ENCODE data around the gene GPR162. TPM values are rescaled to one million over a fixed set of nuclear protein-coding genes. Genes with fewer than 3 reads are reported as not detected.

The GPR162 gene
- polyA plus RNA-seq, 1 donor from 2014 or later = 82.8 TPM

DNA sequence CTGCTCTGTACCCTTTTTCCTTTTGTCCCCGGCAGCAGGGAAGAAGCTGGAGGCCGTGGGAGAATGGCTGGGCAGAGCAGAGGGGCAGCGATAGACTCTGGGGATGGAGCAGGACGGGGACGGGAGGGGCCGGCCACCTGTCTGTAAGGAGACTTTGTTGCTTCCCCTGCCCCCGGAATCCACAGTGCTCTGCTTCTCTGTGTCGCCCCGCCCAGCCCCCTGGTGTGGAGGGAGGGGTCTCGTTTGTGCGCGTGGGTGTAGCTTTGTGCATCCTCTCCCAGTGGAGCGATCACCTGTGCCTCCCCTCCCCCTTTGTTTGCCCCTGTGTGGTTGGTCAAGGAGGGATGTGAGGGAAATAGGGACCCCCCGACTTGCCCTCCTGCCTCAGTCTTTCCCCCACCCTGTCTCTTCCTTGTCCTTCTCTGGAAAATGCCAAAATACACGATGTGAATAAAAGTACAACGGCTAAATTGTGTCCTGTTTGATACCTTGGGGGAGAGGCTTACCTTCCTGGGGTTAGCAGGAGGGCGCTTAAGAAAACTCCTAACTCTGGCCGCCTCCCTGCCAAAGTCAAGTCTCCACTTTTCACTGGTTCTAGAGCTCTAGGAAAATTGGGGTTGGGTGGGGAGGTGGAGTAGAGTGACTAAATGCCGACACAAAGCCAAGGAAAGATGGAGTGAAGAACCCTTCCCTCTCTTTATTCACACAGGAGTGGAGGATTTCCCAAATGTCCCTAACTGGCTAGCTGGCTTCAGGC, 44.7 kb downstream of the GPR162 start:
- H3K36me3 ChIP-seq (ENCODE audit: insufficient read depth, low read length) = no peaks in the 10 kb centered on the region
- H3K79me2 ChIP-seq (replicated peaks; ENCODE audit: insufficient read depth, low read length) = no peaks in the 10 kb centered on the region
- TF ChIP-seq RAD21 (conservative IDR thresholded peaks at IDR 0.05) = no peak
- TF ChIP-seq SMC3 (conservative IDR thresholded peaks at IDR 0.05; ENCODE audit: poor library complexity) = no peak
- TF ChIP-seq, protein P1, sequence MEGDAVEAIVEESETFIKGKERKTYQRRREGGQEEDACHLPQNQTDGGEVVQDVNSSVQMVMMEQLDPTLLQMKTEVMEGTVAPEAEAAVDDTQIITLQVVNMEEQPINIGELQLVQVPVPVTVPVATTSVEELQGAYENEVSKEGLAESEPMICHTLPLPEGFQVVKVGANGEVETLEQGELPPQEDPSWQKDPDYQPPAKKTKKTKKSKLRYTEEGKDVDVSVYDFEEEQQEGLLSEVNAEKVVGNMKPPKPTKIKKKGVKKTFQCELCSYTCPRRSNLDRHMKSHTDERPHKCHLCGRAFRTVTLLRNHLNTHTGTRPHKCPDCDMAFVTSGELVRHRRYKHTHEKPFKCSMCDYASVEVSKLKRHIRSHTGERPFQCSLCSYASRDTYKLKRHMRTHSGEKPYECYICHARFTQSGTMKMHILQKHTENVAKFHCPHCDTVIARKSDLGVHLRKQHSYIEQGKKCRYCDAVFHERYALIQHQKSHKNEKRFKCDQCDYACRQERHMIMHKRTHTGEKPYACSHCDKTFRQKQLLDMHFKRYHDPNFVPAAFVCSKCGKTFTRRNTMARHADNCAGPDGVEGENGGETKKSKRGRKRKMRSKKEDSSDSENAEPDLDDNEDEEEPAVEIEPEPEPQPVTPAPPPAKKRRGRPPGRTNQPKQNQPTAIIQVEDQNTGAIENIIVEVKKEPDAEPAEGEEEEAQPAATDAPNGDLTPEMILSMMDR (IDR thresholded peaks at IDR 0.05; ENCODE audit: poor library complexity, severe bottlenecking) = no peak
- no peak for TF ChIP-seq TAF1 (IDR thresholded peaks at IDR 0.05; ENCODE audit: low read depth)
- no peak for TF ChIP-seq EZH2 (IDR thresholded peaks at IDR 0.05; ENCODE audit: borderline replicate concordance, insufficient read depth, low read length, poor library complexity, severe bottlenecking)
- no peak for TF ChIP-seq EP300 (conservative IDR thresholded peaks at IDR 0.05; ENCODE audit: poor library complexity, severe bottlenecking)
- no peak for TF ChIP-seq MXI1 (conservative IDR thresholded peaks at IDR 0.05; ENCODE audit: poor library complexity, severe bottlenecking)
- TF ChIP-seq REST (IDR thresholded peaks at IDR 0.05; ENCODE audit: borderline replicate concordance) = no peak
- TF ChIP-seq POLR2AphosphoS5 (IDR thresholded peaks at IDR 0.05) = no peak
- no peak overlapping the region for H3K27ac ChIP-seq (ENCODE audit: low read length)
- H3K9ac ChIP-seq (ENCODE audit: low read length) = no peak overlapping the region
- no peaks in the 10 kb centered on the region for H4K20me1 ChIP-seq (ENCODE audit: insufficient read depth)
- no peaks in the 10 kb centered on the region for H3K9me3 ChIP-seq (ENCODE audit: low read length)
- no peak overlapping the region for H2AFZ ChIP-seq (ENCODE audit: low read depth, low read length)
- H3K4me2 ChIP-seq (ENCODE audit: low read length) = no peak overlapping the region
- H3F3A ChIP-seq (ENCODE audit: insufficient read depth, low read length, poor library complexity, severe bottlenecking) = peaks cover 3% of the 10 kb centered on the region
- no peaks in the 10 kb centered on the region for H3K27me3 ChIP-seq (ENCODE audit: insufficient read depth, low read depth, low read length)
- peak overlapping the region; percentile 83 for H3K4me3 ChIP-seq (ENCODE audit: low read length)
- H3K9me2 ChIP-seq (ENCODE audit: insufficient read depth, low read length) = no peaks in the 10 kb centered on the region

DNA sequence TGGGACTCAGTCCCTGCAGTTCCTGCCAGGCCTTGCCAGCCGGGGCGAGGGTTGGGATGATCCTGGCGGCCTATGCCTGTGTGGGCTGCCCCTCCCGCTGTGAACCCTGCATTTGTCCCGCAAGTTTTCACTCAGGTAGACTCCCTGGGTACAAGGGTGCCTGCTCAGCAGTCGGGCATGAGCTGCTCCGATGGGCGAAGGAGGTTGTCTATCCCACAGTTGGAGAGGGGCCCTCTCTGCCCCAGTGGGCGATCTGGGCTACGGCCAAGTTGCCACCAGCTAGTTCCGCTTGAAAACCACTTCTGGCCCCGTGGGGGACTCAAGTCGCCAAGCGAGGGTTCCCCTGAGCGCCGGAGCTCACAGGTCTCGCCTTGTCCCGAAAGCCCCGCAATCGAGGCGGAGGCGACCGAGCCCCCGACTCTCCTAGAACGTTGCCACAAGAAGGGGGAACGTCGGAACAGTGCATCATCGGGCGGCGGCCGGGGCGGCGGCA, 45.3 kb downstream of the GPR162 start:
- H3K9me2 ChIP-seq (ENCODE audit: insufficient read depth, low read length) = no peaks in the 10 kb centered on the region
- TF ChIP-seq POLR2AphosphoS5 (IDR thresholded peaks at IDR 0.05) (no peak), TAF1 (IDR thresholded peaks at IDR 0.05; ENCODE audit: low read depth) (no peak), REST (IDR thresholded peaks at IDR 0.05; ENCODE audit: borderline replicate concordance) (no peak), MXI1 (conservative IDR thresholded peaks at IDR 0.05; ENCODE audit: poor library complexity, severe bottlenecking) (no peak), SMC3 (conservative IDR thresholded peaks at IDR 0.05; ENCODE audit: poor library complexity) (no peak), RAD21 (conservative IDR thresholded peaks at IDR 0.05) (no peak), EP300 (conservative IDR thresholded peaks at IDR 0.05; ENCODE audit: poor library complexity, severe bottlenecking) (no peak), EZH2 (IDR thresholded peaks at IDR 0.05; ENCODE audit: borderline replicate concordance, insufficient read depth, low read length, poor library complexity, severe bottlenecking) (no peak)
- TF ChIP-seq, protein P1 (IDR thresholded peaks at IDR 0.05; ENCODE audit: poor library complexity, severe bottlenecking) = no peak
- no peaks in the 10 kb centered on the region for H3K79me2 ChIP-seq (replicated peaks; ENCODE audit: insufficient read depth, low read length)
- H4K20me1 ChIP-seq (ENCODE audit: insufficient read depth) = no peaks in the 10 kb centered on the region
- no peaks in the 10 kb centered on the region for H3K9me3 ChIP-seq (ENCODE audit: low read length)
- H3K4me2 ChIP-seq (ENCODE audit: low read length) = peak overlapping the region; percentile 25
- H3K27ac ChIP-seq (ENCODE audit: low read length) = peak overlapping the region; percentile 32
- no peaks in the 10 kb centered on the region for H3K36me3 ChIP-seq (ENCODE audit: insufficient read depth, low read length)
- peak overlapping the region; percentile 10 for H2AFZ ChIP-seq (ENCODE audit: low read depth, low read length)
- peak overlapping the region; percentile 83 for H3K4me3 ChIP-seq (ENCODE audit: low read length)
- H3K9ac ChIP-seq (ENCODE audit: low read length) = peak overlapping the region; percentile 59
- H3F3A ChIP-seq (ENCODE audit: insufficient read depth, low read length, poor library complexity, severe bottlenecking) = peaks cover 3% of the 10 kb centered on the region
- no peaks in the 10 kb centered on the region for H3K27me3 ChIP-seq (ENCODE audit: insufficient read depth, low read depth, low read length)

Measured in neural cell (in vitro differentiated cells).